Suprapubic skin (tissue), 4 donors: Measurements from ENCODE around the gene DNM3. TPM values are rescaled to one million over a fixed set of nuclear protein-coding genes. Genes with fewer than 3 reads are reported as not detected.

Source experiments
- DNase-seq, 2 donors: peaks; one replicate each; pipeline ENCODE4 v3.0.0-alpha.2; 2019; ENCODE audit warnings: low spot score in 2 of 2
- H3K27ac ChIP-seq: fragments of 200-600 bp; sonication (generic); one replicate; pipeline ENCODE4 v1.5.1; 2019
- H3K27me3 ChIP-seq: fragments of 200-600 bp; sonication (generic); one replicate; pipeline ENCODE4 v1.5.1; 2019
- H3K36me3 ChIP-seq: fragments of 200-600 bp; sonication (generic); one replicate; pipeline ENCODE4 v1.5.1; 2019
- H3K4me1 ChIP-seq: fragments of 200-600 bp; sonication (generic); one replicate; pipeline ENCODE4 v1.5.1; 2019
- H3K4me3 ChIP-seq: fragments of 200-600 bp; sonication (generic); one replicate; pipeline ENCODE4 v1.5.1; 2019; ENCODE audit warnings: mild to moderate bottlenecking
- H3K9me3 ChIP-seq: fragments of 200-600 bp; sonication (generic); one replicate; pipeline ENCODE4 v1.5.1; 2019
- EP300 ChIP-seq: sonication (generic); formaldehyde crosslinking; IDR thresholded peaks from one replicate; pipeline ENCODE4 v1.6.1; 2017; ENCODE audit warnings: antibody characterized with exemption
- POLR2A ChIP-seq, 2 donors: fragments of 450-650 bp; IDR thresholded peaks; one replicate each; pipeline ENCODE4 v1.6.1; 2017; ENCODE audit warnings: antibody characterized with exemption in 2 of 2, mild to moderate bottlenecking in 2 of 2, moderate library complexity in 2 of 2
- POLR2AphosphoS5 ChIP-seq, 3 donors: sonication (generic); formaldehyde crosslinking; IDR thresholded peaks; one replicate each; pipeline ENCODE4 v1.6.1; 2017; ENCODE audit warnings: antibody characterized with exemption in 3 of 3
- WGBS: methylation state at CpG from one replicate; pipeline ENCODE4 v1.1.5; 2018; 5-methylcytosine and 5-hydroxymethylcytosine counted together
- total RNA-seq, 4 donors: library from RNA; depleted of rRNA; stranded (reverse); fragments of >200 nt; gene quantifications; one replicate each; pipeline ENCODE4 v1.1.0, GENCODE V29; 2016
- TF ChIP-seq, protein P1 (sequence below), 2 donors: fragments of 200-600 bp in 1 of 2; fragments of 450-650 bp in 1 of 2; sonication (generic) in 1 of 2; IDR thresholded peaks; one replicate each; pipeline ENCODE4 v1.5.1; 2016 to 2019; ENCODE audit warnings: antibody characterized with exemption in 2 of 2, mild to moderate bottlenecking in 1 of 2, moderate library complexity in 1 of 2

The DNM3 gene
- total RNA-seq, 4 donors from 2014 or later = 1.6 to 11.7 (median 3.7) TPM

DNA sequence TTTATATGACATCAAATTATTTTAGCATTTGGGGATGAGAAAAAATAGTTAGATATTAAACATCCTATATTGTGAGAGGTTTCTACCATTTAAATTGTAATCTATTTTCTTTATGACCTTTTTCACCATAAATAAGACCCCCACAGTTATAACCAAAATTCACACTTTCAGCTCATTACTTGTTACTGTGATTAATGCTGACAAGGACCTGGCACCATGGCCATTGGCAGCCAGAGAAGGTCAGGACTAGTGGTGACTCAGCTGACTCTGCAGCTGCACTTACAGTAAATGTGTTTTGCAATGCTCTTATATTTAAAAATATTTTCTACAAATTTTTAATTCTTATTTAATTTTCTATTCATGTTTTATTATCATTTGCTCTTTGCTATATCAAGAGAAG, 445.9 kb downstream of the DNM3 start:
- H3K27me3 ChIP-seq = no peaks in the 10 kb centered on the region
- H3K9me3 ChIP-seq = no peaks in the 10 kb centered on the region
- H3K4me3 ChIP-seq = no peak overlapping the region
- no peaks in the 10 kb centered on the region for H3K36me3 ChIP-seq
- H3K27ac ChIP-seq = peak overlapping the region; percentile 63
- peaks cover 11% of the 10 kb centered on the region for H3K4me1 ChIP-seq
- TF ChIP-seq, protein P1, sequence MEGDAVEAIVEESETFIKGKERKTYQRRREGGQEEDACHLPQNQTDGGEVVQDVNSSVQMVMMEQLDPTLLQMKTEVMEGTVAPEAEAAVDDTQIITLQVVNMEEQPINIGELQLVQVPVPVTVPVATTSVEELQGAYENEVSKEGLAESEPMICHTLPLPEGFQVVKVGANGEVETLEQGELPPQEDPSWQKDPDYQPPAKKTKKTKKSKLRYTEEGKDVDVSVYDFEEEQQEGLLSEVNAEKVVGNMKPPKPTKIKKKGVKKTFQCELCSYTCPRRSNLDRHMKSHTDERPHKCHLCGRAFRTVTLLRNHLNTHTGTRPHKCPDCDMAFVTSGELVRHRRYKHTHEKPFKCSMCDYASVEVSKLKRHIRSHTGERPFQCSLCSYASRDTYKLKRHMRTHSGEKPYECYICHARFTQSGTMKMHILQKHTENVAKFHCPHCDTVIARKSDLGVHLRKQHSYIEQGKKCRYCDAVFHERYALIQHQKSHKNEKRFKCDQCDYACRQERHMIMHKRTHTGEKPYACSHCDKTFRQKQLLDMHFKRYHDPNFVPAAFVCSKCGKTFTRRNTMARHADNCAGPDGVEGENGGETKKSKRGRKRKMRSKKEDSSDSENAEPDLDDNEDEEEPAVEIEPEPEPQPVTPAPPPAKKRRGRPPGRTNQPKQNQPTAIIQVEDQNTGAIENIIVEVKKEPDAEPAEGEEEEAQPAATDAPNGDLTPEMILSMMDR (IDR thresholded peaks at IDR 0.05) = no peak
- no peak for TF ChIP-seq POLR2A (IDR thresholded peaks at IDR 0.05)
- no peak for TF ChIP-seq EP300
- TF ChIP-seq POLR2AphosphoS5 (IDR thresholded peaks at IDR 0.05) = no peak
- peak in 1 of 2 donors; percentile 85 for DNase-seq

DNA sequence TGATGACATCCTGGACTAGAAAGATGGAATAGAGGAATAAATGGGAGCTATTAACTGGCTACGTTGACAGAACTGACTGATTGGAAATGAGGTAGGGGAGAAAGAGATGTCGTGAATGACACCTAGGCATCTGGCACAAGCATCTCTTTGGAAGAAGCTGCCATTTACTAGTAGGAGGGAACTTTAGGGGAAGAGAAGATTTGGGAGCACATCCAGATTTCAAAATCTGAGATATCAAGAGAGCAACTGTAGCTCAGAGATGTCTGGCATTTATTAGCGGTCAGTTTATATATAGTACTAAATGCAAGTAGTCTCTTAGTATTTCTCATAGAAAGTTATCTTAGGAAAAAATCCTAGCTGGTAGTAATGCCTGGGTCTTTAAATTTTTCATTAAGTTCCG, 447.3 kb downstream of the DNM3 start:
- TF ChIP-seq EP300 (no peak), POLR2A (IDR thresholded peaks at IDR 0.05) (no peak), POLR2AphosphoS5 (IDR thresholded peaks at IDR 0.05) (no peak)
- TF ChIP-seq, protein P1 (IDR thresholded peaks at IDR 0.05) = no peak
- Histone ChIP-seq H3K27me3 (no peaks in the 10 kb centered on the region), H3K9me3 (no peaks in the 10 kb centered on the region), H3K4me3 (no peak overlapping the region), H3K36me3 (no peaks in the 10 kb centered on the region), H3K27ac (no peak overlapping the region), H3K4me1 (peaks cover 11% of the 10 kb centered on the region)
- DNase-seq = no peak
- WGBS = 86% methylated on average over 4 of the region's 4 CpGs

DNA sequence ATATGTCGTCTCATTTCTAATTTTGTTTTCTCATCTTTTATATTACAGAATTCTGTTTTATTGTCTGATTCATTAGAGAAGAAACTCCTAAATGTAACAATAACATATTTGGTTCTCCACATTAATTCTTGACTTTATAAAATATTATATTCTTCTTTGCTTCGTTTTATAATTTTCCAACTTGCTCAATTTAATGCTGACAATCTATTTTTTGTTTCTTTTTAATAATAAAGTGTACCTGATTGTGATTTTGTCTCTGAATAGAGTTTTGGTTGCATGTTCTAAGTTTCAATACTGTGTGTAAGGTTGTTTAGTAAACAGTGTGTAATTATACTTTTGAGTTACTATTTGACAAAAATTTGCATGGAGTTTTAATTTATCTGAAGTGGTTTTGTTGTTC, 448.1 kb downstream of the DNM3 start:
- H3K27ac ChIP-seq = no peak overlapping the region
- peaks cover 10% of the 10 kb centered on the region for H3K4me1 ChIP-seq
- no peak overlapping the region for H3K4me3 ChIP-seq
- WGBS = 97% methylated on average over 2 of the region's 2 CpGs
- no peaks in the 10 kb centered on the region for H3K9me3 ChIP-seq
- TF ChIP-seq POLR2A (IDR thresholded peaks at IDR 0.05) = no peak
- TF ChIP-seq, protein P1 (IDR thresholded peaks at IDR 0.05) = no peak
- no peak for TF ChIP-seq EP300
- no peaks in the 10 kb centered on the region for H3K27me3 ChIP-seq
- H3K36me3 ChIP-seq = no peaks in the 10 kb centered on the region
- no peak for DNase-seq

DNA sequence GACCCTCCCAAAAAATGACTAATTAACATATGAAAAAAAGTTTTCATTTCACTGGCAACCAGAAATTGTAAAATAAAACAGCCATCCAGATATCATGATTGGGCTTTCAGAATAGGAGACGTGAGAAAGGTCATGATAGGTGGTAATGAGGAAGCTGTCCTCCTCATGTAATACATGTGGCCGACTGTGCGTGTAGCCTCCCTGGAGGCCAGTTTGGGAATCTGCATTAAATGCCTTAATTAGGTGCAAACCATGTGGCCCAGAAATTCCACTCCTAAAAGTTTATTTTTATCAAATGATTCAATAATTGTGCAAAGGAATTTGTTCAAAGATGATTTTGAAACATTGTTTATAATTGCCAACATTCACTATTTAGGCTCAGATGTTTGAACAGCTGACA, 451.5 kb downstream of the DNM3 start:
- Histone ChIP-seq H3K4me1 (no peaks in the 10 kb centered on the region), H3K27ac (no peak overlapping the region), H3K27me3 (no peaks in the 10 kb centered on the region), H3K4me3 (no peak overlapping the region), H3K9me3 (no peaks in the 10 kb centered on the region), H3K36me3 (no peaks in the 10 kb centered on the region)
- no peak for DNase-seq
- 73% methylated on average over 3 of the region's 3 CpGs for WGBS
- TF ChIP-seq POLR2A (IDR thresholded peaks at IDR 0.05) = no peak
- no peak for TF ChIP-seq EP300
- no peak for TF ChIP-seq POLR2AphosphoS5 (IDR thresholded peaks at IDR 0.05)
- TF ChIP-seq, protein P1 (IDR thresholded peaks at IDR 0.05) = no peak

DNA sequence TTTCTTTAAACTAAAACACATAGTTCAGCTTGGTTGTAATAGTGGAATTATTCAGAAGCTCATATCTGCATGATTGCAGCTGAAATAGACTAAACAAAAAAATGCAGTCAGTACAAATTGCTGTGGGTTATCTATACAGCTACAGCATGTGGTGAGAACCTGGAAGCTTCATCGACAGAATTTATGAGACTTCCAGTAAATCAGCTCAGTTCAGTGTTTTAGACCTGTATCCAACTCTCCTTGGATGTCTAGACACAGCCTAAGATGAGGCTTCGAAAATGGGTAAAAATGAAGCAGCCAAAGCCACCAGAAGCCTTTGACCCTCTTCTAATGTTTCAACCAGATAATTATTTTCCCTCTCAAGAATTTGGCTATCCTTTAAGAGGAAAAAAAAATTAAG, 452.1 kb downstream of the DNM3 start:
- Histone ChIP-seq H3K9me3 (no peaks in the 10 kb centered on the region), H3K36me3 (no peaks in the 10 kb centered on the region), H3K4me1 (no peaks in the 10 kb centered on the region), H3K27ac (no peak overlapping the region), H3K27me3 (no peaks in the 10 kb centered on the region), H3K4me3 (no peak overlapping the region)
- TF ChIP-seq, protein P1 (IDR thresholded peaks at IDR 0.05) = no peak
- no peak for TF ChIP-seq POLR2AphosphoS5 (IDR thresholded peaks at IDR 0.05)
- TF ChIP-seq POLR2A (IDR thresholded peaks at IDR 0.05) = no peak
- no peak for TF ChIP-seq EP300
- 52% methylated on average over 2 of the region's 2 CpGs for WGBS
- DNase-seq = no peak
